GM13976 (cell line): ENCODE data around the gene LMNTD2.
A peak's percentile ranks its signal among the peaks of the same experiment; 100 is the strongest.
"Not testable (repeated sequence)": the region's sequence is repeated elsewhere in the genome, so short reads cannot be mapped to it uniquely, and the experiment has no call there.

Source experiments
- DNase-seq: peaks from one replicate; pipeline ENCODE4 v3.0.0; 2012; ENCODE audit warnings: low spot score
- in situ Hi-C: fragments of 300-500 bp; cut with MboI; formaldehyde crosslinking; loops from one replicate; pipeline ENCODE4 v1.12.0; 2022; ENCODE audit warnings: low sequenced_read_pairs, mixed read lengths, inconsistent platforms; ENCODE audit not compliant: unreplicated experiment
- TF ChIP-seq, protein P1 (sequence below): IDR thresholded peaks from 2 replicates; pipeline ENCODE4 v1.5.1; 2012; ENCODE audit warnings: borderline replicate concordance, mild to moderate bottlenecking; ENCODE audit not compliant: insufficient read depth; ENCODE audit errors: extremely low read depth, missing control alignments, control extremely low read depth

LMNTD2 gene

GRCh38 chr11:574632-575312 lies 14.2 kb upstream of the LMNTD2 start:
- in situ Hi-C loops: no loop called here
- DNase-seq: no peak
- TF ChIP-seq, protein P1, sequence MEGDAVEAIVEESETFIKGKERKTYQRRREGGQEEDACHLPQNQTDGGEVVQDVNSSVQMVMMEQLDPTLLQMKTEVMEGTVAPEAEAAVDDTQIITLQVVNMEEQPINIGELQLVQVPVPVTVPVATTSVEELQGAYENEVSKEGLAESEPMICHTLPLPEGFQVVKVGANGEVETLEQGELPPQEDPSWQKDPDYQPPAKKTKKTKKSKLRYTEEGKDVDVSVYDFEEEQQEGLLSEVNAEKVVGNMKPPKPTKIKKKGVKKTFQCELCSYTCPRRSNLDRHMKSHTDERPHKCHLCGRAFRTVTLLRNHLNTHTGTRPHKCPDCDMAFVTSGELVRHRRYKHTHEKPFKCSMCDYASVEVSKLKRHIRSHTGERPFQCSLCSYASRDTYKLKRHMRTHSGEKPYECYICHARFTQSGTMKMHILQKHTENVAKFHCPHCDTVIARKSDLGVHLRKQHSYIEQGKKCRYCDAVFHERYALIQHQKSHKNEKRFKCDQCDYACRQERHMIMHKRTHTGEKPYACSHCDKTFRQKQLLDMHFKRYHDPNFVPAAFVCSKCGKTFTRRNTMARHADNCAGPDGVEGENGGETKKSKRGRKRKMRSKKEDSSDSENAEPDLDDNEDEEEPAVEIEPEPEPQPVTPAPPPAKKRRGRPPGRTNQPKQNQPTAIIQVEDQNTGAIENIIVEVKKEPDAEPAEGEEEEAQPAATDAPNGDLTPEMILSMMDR: no peak

- in situ Hi-C loops, DNase-seq: not testable (repeated sequence)
Observed at GRCh38 chr11:574031-574570, 13.6 kb upstream of the LMNTD2 start.

DNA sequence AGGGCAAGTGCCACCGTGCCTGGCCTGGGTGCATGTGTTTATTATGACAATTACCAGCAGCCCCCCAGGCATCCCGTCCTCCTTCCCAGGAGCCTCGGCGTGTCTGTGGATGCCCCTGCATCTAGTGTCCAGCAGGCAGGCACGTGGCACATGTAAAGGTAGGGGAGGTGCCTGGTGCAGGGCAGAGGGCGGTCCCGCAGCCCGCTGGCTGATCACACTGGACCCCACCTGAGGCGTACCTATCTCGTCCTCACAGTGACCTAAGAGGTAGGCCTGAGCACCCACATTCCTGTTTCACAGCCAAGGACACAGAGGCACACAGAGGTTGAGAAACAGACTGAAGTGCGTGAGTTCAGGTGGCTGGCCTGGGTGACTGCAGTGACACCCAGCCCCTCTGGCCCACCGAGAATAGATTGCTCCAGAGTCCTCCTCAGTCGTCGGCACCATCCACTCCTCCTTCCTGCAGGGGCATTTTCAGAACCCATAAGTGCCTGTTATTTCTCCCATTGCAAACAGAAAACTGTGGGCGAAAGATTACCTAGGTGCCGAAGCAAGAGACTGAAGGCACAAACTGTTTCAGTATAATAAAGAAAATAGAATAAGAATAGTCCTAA lies 12.7 kb upstream of the LMNTD2 start:
- TF ChIP-seq, protein P1: no peak
- no peak for DNase-seq
- in situ Hi-C loops: no loop called here

GRCh38 chr11:571802-572185 lies 11.3 kb upstream of the LMNTD2 start:
- TF ChIP-seq, protein P1: no peak
- DNase-seq: no peak
- in situ Hi-C loops: no loop called here

DNA sequence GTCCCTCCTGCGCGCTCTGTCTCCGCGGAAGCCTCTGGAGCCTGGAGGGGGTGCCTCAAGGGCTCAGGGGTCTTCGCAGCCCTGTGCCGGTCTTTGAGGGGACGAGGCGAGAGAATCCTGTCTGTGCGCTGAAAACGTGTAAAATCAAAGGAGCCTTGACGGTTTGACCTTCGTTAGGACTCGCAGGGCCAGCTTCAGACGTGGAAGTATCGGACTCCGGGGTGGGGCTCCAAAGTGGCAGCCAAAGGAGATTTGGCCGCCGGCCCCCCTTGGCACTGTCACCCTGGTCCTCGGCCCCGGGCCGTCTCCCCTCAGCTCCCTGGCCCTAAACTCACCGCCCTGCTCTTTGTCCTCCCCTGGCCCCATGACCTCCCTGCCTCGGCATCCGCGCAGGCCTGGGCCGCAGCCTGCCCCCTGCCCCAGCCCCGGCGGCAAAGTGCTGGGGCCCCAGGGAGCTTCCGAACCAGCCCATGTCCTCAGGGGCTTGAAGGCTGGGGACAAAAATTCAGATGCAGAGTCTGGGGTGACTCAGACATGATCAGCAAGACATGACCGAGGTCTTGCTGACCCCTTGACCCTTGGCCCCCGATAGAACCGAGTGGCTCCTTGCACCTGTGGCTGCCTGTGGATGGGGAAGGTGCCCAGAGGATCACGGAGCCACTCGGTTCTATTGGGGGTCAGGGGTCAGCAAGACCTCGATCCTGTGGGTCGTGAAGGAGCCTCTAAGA lies 8.8 kb upstream of the LMNTD2 start:
- in situ Hi-C loops: no loop called here
- DNase-seq: no peak
- TF ChIP-seq, protein P1: no peak

- TF ChIP-seq, protein P1: no peak
- in situ Hi-C loops: no loop called here
- peak; percentile 98 for DNase-seq
Observed at GRCh38 chr11:568306-569157, 8.0 kb upstream of the LMNTD2 start.
